ENCODE results near the gene MYCL. TPM values are rescaled to one million over a fixed set of nuclear protein-coding genes. Genes with fewer than 3 reads are reported as not detected.
A peak's percentile ranks its signal among the peaks of the same experiment; 100 is the strongest.

MYCL gene
- total RNA-seq, 1 experiment from 2014 or later = 18.4 TPM

GRCh38 chr1:39901464-39901713 is 328 bp downstream of the MYCL start:
- Mint-ChIP-seq H3K27ac (no peak overlapping the region), H3K36me3 (ENCODE audit: insufficient read depth in 1 of 3, low read depth in 3 of 3) (peaks cover 2 to 13% (median 7%) of the 10 kb centered on the region in 3 experiments; a peak in 6 of 7 replicates), H3K9me3 (peaks cover 0 to 2% of the 10 kb centered on the region in 2 experiments; a peak in 1 of 5 replicates), H3K4me1 (peaks cover 44 to 50% of the 10 kb centered on the region in 2 experiments), H3K4me3 (peak overlapping the region; percentile 78 to 93; a peak in 4 of 5 replicates), H3K27me3 (ENCODE audit: low read depth) (peaks cover 28% of the 10 kb centered on the region)
- Histone ChIP-seq H3K27me3 (ENCODE audit: insufficient read depth, low read length) (peaks cover 4% of the 10 kb centered on the region; the same call in 1 of the 2 replicates), H3K79me1 (ENCODE audit: insufficient read depth, low read depth, low read length, poor library complexity, severe bottlenecking) (no peaks in the 10 kb centered on the region), H3K4ac (ENCODE audit: low read depth, low read length) (no peak overlapping the region), H3K79me2 (ENCODE audit: insufficient read depth, low read length) (no peaks in the 10 kb centered on the region), H4K8ac (replicated peaks; ENCODE audit: insufficient read length, low read depth, low read length) (no peak overlapping the region), H2BK120ac (ENCODE audit: low read depth, low read length, poor library complexity, severe bottlenecking) (no peak overlapping the region), H4K91ac (ENCODE audit: insufficient read length, low read depth, low read length) (no peak overlapping the region), H2BK20ac (ENCODE audit: low read depth, low read length, poor library complexity, severe bottlenecking) (no peak overlapping the region), H2AK5ac (ENCODE audit: insufficient read length, low read length) (no peak overlapping the region), H3K23ac (ENCODE audit: insufficient read length, low read depth, low read length) (no peak overlapping the region), H3K23me2 (ENCODE audit: insufficient read length, low read depth, low read length, poor library complexity, severe bottlenecking) (peaks cover 19% of the 10 kb centered on the region), H4K20me1 (ENCODE audit: control insufficient read depth, insufficient read depth, insufficient read length) (no peaks in the 10 kb centered on the region), H2BK5ac (ENCODE audit: insufficient read length, low read length) (no peak overlapping the region), H3K56ac (ENCODE audit: insufficient read length, low read depth, low read length) (no peak overlapping the region), H3K4me2 (ENCODE audit: insufficient read depth, insufficient read length, low read length) (peak overlapping the region; percentile 70), H3K9ac (ENCODE audit: extremely low read depth, insufficient read length, low read length) (peak overlapping the region; percentile 64), H3K9me3 (ENCODE audit: control insufficient read depth, low read depth, low read length) (no peaks in the 10 kb centered on the region), H3T11ph (ENCODE audit: low read length) (no peak overlapping the region), H3K18ac (ENCODE audit: insufficient read length, low read depth, low read length) (peak overlapping the region; percentile 71), H3K14ac (ENCODE audit: insufficient read depth, low read length) (peak overlapping the region; percentile 71), H2BK12ac (ENCODE audit: insufficient read length, low read depth, low read length) (no peak overlapping the region), H3K4me1 (ENCODE audit: insufficient read depth, low read length) (peaks cover 12% of the 10 kb centered on the region; the same call in 1 of the 2 replicates), H2BK15ac (ENCODE audit: low read depth, low read length) (no peak overlapping the region), H2AFZ (ENCODE audit: low read length) (no peak overlapping the region), H3K27ac (ENCODE audit: insufficient read length, low read depth, low read length) (no peak overlapping the region), H4K5ac (ENCODE audit: insufficient read length, low read depth, low read length) (no peak overlapping the region)
- DNase-seq = no peak
- no CpG with 5 or more reads among the region's 28 CpGs for WGBS (ENCODE audit: extremely low coverage, insufficient read length, low lambda C conversion rate)
- TF ChIP-seq CTCF (conservative IDR thresholded peaks at IDR 0.05) = no peak
